HG02938 (cell line): Measurements from ENCODE around the gene FBXW7.

Experiments
- ATAC-seq: cut with Tn5 transposase; IDR thresholded peaks from one replicate; pipeline ENCODE4 v1.9.1; 2021; ENCODE audit warnings: mild to moderate bottlenecking, moderate library complexity; ENCODE audit not compliant: unreplicated experiment

Gene FBXW7

GRCh38 chr4:152478461-152479237 lies 57.2 kb downstream of the FBXW7 start:
- ATAC-seq, result no peak

DNA sequence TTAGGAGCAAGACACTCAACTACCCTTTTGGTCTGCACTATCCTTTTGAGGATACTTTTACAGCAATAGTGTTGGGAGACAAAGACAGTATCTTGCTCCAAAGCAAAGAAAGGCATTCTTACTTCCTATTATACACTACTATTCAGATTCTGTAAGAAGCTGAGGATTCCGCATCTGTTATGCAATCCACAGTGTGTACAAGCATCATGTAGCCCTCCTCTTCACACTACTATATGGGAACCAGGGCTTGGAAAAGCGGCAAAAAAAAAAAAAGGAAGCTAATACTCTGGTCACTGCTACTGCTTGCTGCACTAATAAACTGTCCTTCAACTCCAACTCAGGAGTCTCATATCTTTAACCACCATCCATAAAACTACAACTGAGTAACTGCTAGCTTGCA lies 59.1 kb downstream of the FBXW7 start:
- no peak for ATAC-seq

DNA sequence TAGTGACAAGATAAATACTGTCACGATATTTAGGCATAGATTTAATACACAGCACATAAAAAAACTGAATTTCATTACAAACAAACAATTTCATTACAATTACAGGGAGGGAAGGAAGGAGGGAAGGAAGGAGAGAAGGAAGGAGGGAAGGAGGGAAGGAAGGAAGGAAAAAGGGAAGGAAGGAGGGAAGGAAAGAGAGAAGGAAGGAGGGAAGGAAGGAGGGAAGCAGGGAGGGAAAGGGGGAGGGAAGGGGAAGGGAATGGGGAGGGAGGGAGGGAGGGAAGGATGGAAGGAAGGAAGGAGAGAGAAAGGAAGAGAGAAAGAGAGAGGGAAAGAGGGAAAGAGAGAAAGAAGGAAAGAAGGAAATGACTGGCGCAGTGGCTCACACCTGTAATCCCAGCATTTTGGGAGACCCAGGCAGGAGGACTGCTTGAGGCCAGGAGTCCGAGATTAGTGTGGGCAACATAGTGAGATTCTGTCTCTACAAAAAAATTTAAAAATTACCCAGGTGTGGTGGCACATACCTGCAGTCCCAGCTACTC lies 64.6 kb downstream of the FBXW7 start:
- ATAC-seq, result no peak

GRCh38 chr4:152468408-152468807 lies 67.5 kb downstream of the FBXW7 start:
- no peak for ATAC-seq

GRCh38 chr4:152467101-152467500 lies 68.8 kb downstream of the FBXW7 start:
- ATAC-seq, result no peak

DNA sequence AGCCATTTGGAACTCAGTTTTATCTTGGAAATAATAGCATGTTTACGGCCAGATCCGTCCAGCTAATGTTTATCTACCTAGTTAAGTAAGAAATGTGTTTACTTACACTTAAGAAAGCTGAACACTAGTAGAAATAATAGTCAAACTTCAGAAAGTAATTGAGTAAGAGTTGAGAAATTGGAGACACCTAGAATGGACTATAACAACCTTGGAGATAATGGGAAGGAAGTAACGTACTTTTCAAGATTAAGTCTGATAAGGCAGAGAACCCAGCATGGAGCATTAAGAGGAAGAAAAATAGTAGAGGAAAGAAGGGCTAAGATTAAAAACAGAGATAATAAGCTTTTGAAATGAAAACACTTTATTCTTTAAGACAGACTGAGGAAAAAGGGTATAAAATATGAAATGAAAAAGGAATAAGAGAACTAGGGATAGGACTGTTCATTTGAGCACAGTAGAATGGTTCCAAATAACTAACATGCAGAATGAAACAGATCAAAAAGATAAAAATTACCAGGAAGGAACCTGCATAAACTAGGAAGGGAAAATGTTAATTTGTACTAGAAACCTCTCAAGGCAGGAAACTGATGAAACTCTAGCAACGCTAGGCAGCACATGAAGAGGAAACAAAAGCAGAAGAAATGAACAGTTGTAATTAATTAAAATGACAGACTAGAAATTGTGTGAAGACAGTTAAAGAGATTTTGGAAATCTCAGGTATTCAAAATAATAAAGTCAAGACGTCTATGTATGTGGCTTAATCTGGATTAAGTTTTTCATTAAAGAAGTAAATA lies 71.7 kb downstream of the FBXW7 start:
- ATAC-seq, result no peak

- ATAC-seq, result no peak
These were observed 72.3 kb downstream of the FBXW7 start for GRCh38 chr4:152463562-152463961.

DNA sequence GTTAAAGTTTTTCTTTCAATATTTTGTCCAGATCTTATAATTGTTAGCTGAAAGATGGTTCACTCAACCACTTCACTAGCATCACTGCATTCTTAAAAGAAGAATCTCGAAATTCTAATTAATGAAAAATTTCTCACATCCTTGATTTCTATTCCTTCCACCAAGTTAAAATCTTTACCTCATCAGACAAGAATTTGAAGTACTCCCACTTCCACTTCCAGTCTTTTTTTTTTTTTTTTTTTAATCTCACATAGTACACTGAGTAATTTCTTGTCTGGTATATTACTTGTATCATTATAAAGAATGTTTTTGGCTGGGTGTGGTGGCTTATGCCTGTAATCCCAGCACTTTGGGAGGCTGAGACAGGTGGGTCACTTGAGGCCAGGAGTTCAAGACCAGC lies 73.2 kb downstream of the FBXW7 start:
- ATAC-seq, result no peak

DNA sequence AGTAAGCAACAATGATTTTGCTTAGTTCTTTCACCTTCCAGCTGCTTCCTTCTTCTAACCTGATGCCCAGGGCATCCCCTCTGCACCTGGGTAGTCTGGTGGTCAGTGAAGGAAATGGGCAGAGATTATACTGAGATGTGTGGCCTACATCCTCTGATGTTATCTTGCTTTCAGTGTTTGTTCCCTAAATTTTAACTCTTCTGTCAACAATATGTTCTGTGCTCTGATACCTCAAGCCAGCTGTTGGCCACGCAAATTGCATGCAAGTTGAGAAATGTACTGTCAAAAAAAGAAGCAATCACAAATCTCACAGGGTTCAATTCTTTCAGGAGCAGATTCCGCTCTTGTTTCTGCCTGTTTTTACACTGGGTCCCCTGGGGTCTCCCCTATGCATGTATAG lies 73.8 kb downstream of the FBXW7 start:
- peak; percentile 49 for ATAC-seq

DNA sequence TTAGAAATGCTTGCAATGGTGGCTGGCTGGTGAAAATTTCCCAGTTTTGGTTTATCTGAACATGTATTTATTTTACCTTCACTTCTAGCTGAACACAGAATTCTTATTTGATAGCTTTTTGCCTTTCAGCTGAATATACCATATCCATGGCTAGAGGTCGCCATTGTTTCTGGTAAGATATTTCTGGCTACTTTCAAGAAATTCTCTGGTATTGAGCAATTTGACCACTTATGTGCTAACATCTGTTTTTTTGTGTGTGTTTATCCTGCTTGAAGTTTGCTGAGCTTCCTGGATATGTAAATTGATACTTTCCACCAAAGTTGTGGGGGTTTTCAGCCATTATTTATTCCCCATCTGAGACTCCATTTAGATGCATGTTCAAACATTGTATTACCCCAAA lies 75.4 kb downstream of the FBXW7 start:
- ATAC-seq, result no peak

- peak; percentile 25 for ATAC-seq
These were observed 76.6 kb downstream of the FBXW7 start for GRCh38 chr4:152459326-152459725.

- ATAC-seq, result peak; percentile 40
These were observed 77.0 kb downstream of the FBXW7 start for GRCh38 chr4:152458801-152459302.

- no peak for ATAC-seq
These were observed 79.3 kb downstream of the FBXW7 start for GRCh38 chr4:152456609-152457008.

DNA sequence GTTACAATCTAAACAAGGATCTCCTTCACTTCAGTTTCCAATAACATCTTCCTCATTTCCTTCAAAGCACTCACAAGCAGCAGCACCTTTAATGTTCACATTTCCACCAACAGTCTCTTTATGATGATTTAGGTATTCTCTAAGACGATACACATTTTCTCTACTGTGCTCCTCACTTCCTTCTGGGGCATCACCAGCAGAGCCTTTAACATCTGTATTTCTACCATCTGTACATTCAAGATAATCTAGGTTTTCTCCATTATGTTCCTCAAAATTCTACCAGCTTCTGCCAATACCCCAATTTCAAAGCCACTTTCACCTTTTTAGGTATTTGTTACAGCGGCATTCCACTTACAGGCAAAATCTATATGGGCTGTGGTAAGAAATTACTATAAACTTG lies 80.6 kb downstream of the FBXW7 start:
- no peak for ATAC-seq

DNA sequence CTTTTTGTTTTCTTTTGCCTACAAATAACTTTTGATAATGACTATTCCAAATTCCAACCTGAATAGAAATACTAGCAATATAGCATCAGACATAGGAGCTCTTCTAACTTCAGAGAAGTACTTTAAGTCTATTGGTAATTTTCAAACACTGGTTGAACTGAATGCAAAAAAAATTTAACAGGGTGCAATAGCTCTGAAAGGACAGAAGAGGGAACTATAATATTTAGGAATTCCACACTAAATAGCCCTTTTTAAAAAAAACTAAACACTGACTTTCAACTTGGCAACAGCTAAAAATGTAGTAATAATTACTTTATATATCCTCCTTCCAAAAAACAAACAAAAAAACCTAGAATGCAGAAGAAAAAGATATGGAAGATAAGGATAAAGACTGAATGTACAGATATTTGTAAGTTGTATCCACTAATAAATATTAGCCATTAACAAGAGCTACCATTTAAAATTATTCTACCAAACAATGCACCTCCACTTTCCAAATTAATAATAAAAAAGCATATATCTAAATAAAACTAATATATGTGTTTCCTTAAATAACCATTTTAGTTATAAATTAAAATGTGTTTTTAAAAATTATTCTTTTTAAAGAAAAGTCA lies 81.4 kb downstream of the FBXW7 start:
- ATAC-seq, result no peak

- ATAC-seq, result no peak
These were observed 84.4 kb downstream of the FBXW7 start for GRCh38 chr4:152451496-152451895.

- ATAC-seq, result no peak
These were observed 87.0 kb downstream of the FBXW7 start for GRCh38 chr4:152448854-152449253.

DNA sequence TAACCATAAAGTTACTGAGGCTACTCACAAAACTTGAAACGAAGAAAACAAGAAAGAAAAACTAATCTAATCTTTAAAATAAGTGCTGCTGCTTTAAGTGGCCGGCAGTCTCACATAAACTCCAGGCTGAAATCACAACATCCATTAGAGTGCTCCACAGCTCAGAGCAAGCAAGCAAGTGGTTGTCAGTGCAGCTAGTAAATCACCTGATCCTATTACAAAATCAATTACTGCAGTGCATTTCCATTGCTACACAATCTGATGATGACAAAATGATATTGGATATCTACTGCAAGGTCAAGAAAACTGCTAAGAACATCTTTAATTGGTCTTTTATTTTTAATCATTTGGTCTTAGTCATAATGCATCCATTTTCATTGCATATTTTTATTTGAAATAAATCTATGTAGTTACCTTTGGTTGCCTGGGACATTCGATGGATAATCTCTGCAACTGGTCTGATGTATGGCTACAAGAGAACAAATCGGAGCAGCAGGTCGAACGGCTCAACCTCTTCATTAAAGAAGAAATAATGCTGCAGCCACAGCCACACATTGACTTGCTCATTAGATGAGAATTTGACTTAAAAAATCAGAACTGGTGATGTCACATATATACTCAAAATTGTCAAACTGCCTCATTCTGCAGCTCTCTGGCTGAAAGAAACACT lies 87.7 kb downstream of the FBXW7 start:
- ATAC-seq, result no peak

- ATAC-seq, result no peak
These were observed 92.0 kb downstream of the FBXW7 start for GRCh38 chr4:152443859-152444258.

- ATAC-seq, result no peak
These were observed 98.3 kb downstream of the FBXW7 start for GRCh38 chr4:152437561-152437960.

GRCh38 chr4:152436384-152436783 lies 99.5 kb downstream of the FBXW7 start:
- no peak for ATAC-seq
